GM19023 (cell line): Measurements from ENCODE around the gene P3H3.
"Not testable (repeated sequence)": the region's sequence is repeated elsewhere in the genome, so short reads cannot be mapped to it uniquely, and the experiment has no call there.

Experiments
- ATAC-seq: cut with Tn5 transposase; IDR thresholded peaks from one replicate; pipeline ENCODE4 v1.9.1; 2021; ENCODE audit warnings: mild to moderate bottlenecking, moderate library complexity; ENCODE audit not compliant: unreplicated experiment

P3H3 gene

DNA sequence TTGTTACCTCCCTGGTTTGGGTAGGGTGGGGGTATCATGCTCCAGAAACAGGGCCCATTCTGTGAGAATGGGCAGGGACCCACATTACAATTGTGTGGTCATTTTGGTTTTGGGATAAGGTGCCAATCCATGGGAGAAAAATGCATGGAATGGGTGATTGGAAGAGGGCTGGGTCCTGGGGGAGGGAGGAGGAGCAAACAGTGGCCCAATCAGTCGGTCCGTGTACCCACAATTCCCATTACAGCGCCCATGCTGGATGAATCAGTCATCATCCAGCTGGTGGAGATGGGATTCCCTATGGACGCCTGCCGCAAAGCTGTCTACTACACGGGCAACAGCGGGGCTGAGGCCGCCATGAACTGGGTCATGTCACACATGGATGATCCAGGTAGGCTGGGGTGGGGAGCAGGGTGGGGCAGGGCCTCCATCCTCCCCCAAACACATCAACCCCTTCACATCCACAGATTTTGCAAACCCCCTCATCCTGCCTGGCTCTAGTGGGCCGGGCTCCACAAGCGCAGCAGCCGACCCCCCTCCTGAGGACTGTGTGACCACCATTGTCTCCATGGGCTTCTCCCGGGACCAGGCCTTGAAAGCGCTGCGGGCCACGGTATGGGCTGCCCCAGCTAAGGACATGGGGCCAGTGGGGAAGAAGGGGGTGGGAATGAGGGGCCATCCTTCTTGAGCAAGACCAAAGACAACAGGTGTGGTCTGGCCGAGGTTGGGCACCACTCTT, 35.5 kb downstream of the P3H3 start:
- no peak for ATAC-seq

DNA sequence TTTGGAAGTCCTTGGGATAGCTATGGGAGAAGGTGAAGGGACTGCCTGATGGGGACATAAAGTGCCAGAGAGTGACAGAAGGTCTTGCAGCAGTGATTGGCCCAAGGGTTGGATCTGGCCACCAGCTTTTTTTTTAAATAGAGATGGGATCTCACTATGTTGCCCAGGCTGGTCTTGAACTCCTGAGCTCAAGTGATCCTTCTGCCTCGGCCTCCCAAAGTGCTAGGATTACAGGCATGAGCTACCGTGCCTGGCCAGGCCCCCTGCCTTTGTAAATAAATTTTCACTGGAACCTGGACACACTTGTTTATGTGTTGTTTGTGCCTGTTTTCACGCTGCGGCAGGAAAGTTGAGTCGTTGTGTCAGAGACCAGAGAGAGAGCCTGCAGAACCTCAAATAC, 37.1 kb downstream of the P3H3 start:
- not testable (repeated sequence) for ATAC-seq

DNA sequence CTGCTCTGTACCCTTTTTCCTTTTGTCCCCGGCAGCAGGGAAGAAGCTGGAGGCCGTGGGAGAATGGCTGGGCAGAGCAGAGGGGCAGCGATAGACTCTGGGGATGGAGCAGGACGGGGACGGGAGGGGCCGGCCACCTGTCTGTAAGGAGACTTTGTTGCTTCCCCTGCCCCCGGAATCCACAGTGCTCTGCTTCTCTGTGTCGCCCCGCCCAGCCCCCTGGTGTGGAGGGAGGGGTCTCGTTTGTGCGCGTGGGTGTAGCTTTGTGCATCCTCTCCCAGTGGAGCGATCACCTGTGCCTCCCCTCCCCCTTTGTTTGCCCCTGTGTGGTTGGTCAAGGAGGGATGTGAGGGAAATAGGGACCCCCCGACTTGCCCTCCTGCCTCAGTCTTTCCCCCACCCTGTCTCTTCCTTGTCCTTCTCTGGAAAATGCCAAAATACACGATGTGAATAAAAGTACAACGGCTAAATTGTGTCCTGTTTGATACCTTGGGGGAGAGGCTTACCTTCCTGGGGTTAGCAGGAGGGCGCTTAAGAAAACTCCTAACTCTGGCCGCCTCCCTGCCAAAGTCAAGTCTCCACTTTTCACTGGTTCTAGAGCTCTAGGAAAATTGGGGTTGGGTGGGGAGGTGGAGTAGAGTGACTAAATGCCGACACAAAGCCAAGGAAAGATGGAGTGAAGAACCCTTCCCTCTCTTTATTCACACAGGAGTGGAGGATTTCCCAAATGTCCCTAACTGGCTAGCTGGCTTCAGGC, 38.1 kb downstream of the P3H3 start:
- no peak for ATAC-seq

DNA sequence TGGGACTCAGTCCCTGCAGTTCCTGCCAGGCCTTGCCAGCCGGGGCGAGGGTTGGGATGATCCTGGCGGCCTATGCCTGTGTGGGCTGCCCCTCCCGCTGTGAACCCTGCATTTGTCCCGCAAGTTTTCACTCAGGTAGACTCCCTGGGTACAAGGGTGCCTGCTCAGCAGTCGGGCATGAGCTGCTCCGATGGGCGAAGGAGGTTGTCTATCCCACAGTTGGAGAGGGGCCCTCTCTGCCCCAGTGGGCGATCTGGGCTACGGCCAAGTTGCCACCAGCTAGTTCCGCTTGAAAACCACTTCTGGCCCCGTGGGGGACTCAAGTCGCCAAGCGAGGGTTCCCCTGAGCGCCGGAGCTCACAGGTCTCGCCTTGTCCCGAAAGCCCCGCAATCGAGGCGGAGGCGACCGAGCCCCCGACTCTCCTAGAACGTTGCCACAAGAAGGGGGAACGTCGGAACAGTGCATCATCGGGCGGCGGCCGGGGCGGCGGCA, 38.8 kb downstream of the P3H3 start:
- ATAC-seq = peak; percentile 1

DNA sequence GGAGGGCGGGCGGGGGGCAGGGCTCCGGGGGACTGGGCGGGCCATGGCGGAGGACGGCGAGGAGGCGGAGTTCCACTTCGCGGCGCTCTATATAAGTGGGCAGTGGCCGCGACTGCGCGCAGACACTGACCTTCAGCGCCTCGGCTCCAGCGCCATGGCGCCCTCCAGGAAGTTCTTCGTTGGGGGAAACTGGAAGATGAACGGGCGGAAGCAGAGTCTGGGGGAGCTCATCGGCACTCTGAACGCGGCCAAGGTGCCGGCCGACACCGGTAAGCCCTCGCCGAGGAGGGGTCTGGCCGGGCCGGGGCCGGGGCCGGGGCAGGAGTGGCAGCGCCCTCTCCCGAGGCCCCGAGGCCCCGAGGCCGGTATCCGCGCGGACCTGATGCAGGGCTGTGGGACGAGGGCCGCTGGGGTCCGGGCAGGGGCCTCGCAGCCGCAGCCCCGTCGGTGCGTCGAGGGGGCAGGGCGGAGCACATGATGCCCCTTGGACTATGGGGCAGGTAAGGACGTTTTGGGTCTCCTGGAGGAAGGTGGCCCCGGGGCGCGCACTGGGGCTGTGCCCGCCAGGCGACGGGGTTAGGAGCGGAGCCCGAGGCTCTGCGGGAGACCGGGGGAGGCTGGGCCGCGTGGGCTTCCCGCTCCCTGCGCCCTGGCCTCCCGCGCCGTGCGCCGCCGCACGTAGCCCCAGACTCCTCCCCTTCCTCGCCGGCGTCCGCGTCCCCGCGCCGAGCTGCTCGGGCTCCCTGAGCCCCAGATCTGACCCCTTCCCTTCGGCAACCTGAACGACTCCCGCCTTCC, 39.4 kb downstream of the P3H3 start, which contains the start of gene TPI1:
TPI1 (plus strand) TSS at position 119 of the 798 bp plus-strand sequence; CDS start at position 155, 36 bp downstream.
- peak; percentile 66 for ATAC-seq

DNA sequence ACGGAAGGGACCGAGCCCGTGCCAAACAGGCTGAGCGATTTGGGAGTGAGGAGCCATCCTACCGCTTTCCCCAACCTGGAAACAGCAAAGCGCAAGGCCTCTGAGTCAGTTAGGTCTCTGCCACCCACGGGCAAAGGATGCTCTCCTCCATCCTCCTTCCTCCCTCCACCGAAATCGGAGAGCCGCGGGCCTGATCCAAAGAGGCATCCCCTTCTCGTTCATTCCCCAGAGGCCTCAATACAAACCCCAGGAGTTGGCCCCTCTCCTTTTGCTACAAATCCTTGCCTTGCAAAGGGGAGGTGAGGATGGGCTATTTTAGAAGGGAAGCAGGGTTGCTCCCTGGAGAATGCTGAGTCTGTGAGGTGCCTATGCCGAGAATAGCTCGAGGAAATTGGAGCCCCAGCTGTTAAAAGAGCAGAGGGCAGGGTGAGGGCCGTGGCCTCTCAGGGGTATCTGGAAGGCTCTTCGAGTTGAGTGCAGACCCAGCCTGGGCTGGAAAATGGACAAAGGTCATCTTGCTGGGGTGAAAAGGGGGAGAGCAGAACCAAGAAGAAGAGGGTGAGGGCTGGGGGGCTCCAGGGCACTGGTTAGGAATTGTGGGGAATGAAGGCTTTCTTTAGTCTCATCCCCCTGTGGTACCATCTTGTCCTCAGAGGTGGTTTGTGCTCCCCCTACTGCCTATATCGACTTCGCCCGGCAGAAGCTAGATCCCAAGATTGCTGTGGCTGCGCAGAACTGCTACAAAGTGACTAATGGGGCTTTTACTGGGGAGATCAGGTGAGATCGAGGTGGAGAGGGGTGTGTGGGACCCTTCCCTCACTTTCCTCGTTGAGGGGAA, 40.2 kb downstream of the P3H3 start:
- no peak for ATAC-seq

DNA sequence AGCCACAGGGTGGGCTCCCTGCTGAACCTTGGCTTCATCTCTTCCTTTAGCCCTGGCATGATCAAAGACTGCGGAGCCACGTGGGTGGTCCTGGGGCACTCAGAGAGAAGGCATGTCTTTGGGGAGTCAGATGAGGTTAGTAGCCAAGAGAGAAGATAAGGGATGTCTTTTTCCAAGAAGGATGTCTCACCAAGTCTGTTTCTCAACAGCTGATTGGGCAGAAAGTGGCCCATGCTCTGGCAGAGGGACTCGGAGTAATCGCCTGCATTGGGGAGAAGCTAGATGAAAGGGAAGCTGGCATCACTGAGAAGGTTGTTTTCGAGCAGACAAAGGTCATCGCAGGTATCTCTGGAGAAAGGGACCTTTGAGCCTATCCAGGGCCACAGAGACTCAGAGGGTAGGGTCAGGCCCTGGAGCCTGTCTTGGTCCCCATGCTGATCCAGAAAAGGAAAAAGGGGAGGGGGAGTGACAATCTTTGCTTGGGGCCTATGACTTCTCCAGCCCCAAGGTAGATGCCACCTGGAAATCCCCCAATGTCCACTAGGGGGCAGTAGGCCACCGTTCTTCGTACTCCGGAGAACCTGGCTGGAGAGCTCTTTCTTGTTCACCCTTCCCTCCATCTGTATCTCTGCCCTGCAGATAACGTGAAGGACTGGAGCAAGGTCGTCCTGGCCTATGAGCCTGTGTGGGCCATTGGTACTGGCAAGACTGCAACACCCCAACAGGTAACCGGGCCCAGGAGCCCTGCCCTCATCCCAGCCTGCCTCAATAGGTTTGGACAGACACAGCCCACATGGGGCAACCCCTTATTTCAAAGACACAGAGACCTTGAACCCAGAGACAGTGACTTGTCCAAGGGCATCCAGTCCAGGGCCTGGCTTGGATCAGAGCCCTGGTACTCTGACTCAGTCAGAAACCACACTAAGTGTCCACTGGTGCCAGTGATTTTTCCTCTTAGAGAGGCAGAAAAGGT, 41.1 kb downstream of the P3H3 start:
- no peak for ATAC-seq

DNA sequence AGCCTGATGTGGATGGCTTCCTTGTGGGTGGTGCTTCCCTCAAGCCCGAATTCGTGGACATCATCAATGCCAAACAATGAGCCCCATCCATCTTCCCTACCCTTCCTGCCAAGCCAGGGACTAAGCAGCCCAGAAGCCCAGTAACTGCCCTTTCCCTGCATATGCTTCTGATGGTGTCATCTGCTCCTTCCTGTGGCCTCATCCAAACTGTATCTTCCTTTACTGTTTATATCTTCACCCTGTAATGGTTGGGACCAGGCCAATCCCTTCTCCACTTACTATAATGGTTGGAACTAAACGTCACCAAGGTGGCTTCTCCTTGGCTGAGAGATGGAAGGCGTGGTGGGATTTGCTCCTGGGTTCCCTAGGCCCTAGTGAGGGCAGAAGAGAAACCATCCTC, 42.1 kb downstream of the P3H3 start:
- ATAC-seq = not testable (repeated sequence)

DNA sequence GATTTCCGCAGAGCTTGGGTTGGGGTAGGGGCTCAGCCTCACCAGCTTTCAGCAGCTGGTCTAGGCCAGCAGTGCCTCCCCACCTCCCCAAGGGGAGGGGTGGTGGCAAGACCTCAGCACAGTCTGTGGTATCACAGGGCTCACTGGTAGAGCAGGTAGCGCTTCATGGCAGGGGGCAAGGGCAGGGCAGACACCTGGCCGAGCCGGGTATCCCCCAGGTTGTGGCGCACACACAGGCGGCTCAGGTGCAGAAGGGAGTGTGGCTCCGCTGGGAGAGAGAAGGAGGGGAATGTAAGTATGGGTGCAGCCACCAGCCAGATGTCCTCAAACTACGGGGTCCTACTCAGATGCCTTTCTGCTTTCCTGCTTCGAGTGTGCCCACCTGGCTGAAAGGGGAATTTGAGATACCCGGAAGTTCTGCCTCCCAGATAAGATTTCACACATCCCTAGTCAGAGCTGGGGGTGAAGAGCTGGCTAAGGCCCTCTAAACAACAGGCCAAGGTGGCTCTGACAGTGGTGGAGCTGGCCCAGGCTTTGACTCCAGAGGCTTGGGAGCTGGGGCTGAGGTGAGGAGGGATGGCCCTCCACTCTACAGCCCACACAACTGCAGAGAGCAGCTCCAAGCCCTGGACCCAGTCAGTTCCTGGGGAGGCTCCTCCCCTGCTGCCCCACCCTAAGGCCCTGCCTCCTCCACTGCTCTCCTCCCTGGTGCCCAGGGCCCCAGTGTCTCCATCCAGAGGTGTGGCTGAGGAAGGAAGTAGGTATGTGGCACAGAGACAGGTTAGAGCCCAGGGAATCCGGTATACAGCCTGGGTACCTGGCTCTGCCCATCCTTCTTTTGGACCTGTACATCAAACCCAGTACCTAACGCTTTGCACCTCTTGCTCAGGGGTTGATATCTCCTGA, 43.1 kb downstream of the P3H3 start:
- ATAC-seq = no peak

DNA sequence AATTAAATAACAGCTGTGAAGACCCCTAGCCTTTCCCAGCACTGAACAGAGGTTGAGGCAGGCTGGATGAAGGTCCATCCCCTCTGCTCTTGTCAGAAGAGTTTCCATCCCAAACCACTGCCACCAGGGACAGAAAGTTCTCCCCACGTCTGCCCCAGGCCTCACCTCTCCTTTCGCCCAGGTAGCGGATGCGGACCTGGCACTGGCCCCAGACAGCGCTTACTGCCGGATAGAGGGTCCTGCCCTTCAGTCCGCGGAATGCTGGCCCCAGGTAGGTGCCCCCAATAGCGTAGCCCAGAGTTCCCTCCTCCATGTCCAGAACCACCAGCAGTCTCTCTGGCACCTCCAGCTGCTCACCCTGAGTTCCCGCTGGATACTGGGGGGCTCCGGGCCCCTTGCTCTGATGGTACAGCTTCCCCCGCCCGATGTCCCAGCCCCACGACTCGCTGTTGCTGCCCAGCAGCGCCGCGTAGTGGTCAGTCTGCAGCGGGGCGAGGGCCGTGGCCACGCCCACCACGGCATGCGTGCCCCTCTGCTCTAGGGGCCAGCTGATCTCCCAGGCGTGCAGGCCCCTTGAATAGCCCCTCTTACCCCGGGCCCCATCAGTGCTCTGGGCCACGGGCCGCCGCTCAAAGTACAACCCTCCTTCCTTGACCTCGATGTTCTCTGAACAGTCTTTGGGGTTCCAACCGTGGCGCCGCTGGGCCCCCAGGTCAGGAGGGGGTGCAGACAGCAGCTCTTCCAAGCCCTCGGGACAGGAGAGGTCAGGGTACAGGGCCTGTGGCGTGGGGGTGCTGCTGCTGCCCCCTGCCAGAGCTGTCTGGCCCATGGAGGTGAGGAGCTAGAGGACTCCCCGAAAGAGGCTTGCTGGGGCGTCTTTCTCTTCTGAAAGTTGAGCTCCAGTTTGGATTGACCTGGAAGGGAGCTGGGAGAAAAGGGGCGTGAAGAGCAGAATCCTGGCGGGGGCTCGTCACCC, 44.2 kb downstream of the P3H3 start:
- peak; percentile 33 for ATAC-seq

DNA sequence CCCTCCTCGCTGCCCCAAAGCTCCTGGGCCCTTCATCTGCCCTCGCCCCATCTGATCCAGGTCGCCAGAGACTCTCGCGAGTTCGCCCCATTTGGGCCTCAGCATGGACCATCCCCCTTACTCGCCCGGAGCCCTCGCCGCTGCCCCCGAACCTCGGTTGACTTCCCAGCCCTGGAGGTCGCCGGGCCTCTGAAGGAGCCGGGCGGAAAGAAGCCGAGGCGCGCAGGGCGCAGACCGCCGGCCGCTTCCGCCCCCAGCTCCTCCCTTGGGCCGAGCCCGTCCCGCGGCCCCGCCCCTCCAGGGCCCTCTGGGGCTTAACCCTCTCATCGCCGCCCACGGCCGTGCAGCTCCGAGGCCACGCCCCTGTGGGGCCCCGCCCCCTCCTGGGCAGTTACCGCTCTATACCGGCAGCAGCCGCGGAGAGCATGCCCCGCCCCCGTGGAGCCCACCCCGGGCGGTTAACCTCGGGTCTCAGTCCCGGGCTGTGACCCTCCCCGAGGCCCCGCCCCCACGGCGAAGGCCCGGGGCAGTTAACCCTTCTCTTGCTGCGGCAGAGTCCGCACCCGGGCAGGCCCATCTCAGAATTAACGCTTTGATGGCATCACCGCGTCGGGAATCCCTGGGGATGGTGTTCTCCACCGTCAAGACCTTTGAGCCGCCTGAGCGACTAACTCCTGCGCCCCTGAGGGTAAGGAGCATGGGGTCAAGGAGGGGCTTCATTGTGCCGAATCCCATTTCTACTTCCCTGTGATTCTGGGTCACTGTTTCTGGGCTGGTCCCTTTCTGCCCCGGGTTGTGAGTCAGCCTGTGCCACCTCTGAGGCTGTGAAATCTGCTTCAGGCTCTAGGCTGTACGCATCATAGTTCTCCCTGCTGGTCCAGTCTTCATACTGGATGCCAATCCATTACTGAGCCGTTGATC, 45.1 kb downstream of the P3H3 start, which contains the start of gene SPSB2:
SPSB2 (minus strand) TSS at position 210 of the 921 bp plus-strand sequence. CDS start 402 bp downstream, outside the sequence.
- ATAC-seq = peak; percentile 77

DNA sequence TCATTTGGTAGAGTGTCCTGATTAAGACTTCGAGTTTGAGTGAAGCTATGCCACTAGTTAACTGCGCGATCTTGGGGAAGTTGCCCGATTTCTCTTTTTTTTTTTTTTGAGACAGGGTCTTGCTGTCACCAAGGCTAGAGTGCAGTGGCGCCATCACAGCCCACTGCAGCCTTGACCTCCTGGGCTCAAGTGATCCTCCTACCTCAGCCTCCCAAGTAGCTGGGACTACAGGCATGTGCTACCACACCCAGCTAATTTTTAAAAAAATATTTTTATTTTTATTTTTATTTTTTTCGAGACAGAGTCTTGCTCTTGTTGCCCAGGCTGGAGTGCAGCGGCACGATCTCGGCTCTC, 45.8 kb downstream of the P3H3 start:
- not testable (repeated sequence) for ATAC-seq

DNA sequence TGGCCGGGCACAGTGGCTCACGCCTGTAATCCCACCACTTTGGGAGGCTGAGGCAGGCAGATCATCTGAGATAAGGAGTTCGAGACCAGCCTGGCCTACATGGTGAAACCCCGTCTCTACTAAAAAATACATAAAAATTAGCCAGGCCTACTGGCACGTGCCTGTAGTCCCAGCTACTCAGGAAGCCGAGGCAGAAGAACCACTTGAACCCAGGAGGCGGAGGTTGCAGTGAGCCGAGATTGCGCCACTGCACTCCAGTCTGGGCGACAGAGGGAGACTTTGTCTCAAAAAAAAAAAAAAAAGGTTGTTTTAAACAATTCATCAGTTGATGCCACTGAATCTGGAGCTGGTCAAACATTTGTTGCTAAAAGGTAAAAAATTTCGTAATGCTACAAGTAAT, 51.6 kb downstream of the P3H3 start:
- ATAC-seq = not testable (repeated sequence)

DNA sequence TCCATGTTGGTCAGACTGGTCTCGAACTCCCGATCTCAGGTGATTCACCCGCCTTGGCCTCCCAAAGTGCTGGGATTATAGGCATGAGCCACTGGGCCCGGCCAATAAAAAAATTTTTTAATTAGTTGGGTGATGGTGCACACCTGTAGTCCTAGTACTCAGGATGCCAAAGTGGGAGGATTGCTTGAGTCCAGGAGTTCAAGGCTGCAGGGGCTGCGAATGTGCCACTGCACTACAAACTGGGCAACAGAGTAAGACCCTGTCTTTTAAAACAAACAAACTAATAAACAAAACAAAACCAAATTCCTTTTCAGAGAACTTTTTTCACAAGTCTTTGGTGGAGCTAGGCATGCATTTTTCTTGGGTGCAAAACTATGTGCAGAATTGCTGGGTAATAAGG, 55.0 kb downstream of the P3H3 start:
- no peak for ATAC-seq

DNA sequence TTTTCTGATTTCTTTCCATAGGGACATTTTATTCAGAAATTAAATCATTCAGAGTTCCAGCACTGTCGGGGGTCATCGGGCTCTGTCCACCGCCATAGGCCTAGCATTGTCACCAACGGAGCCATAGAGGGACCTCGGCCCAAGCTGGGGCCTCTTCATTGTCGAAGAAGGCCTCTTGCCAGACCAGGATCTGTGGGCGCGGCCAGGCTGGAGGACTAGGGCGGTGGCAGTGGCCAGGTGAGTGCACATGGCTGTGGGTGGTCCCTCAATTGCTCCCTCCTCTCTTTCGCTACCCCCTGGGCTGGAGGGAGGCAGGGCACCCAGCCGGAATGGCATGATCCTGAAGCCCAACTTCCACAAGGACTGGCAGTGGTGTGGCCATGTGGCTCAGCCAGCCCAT, 55.5 kb downstream of the P3H3 start:
- no peak for ATAC-seq

DNA sequence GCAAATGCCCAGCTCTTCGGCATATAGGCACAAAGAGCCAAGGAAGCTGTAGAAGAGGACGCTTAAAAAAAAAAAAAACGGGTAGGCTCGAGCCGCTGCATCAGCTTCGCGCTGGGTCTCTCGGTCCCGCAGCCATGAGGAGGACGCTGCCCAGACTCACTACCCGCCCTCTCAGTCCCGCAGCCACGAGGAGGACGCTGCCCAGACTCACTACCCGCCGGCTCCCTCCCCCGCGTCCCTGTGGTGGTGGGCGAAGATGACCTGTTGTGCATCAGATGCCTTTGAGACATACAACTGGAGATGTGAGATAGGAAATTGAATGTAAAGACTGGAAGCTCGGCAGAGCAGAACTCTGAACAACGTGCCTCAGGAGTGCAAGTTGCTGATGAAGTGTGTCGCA, 56.3 kb downstream of the P3H3 start:
- no peak for ATAC-seq
